ENCODE data around the gene TEX9. TPM values are rescaled to one million over a fixed set of nuclear protein-coding genes. Genes with fewer than 3 reads are reported as not detected.
"Not testable (repeated sequence)": the region's sequence is repeated elsewhere in the genome, so short reads cannot be mapped to it uniquely, and the experiment has no call there.

TEX9 gene
- total RNA-seq, 1 donor from 2014 or later: 8.8 TPM

DNA sequence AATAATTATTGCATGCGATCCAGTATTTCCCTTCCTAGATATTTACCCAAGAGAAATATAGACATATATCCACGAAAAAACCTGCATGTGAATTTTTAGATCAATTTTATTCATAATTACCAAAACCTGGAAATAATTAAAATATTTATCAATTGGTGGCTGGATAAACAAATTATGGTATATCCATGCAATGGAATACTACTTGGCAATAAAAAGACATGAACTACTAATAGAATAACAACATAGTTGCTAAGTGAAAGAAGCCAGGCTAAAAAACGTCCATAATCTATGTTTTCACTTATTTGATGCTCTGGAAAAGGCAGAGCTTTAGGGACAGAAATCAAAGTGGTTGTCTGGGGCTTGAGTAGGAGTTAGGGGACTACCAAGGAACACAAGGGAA lies 20.7 kb downstream of the TEX9 start:
- no peak for DNase-seq (ENCODE audit: low read depth)
- Histone ChIP-seq H3K36me3 (ENCODE audit: control insufficient read depth, insufficient read depth, low read length) (no peaks in the 10 kb centered on the region), H3K4me3 (ENCODE audit: low read depth, low read length) (no peak overlapping the region), H3K27me3 (ENCODE audit: control insufficient read depth, insufficient read depth, low read length) (no peaks in the 10 kb centered on the region)
- TF ChIP-seq, protein P1, sequence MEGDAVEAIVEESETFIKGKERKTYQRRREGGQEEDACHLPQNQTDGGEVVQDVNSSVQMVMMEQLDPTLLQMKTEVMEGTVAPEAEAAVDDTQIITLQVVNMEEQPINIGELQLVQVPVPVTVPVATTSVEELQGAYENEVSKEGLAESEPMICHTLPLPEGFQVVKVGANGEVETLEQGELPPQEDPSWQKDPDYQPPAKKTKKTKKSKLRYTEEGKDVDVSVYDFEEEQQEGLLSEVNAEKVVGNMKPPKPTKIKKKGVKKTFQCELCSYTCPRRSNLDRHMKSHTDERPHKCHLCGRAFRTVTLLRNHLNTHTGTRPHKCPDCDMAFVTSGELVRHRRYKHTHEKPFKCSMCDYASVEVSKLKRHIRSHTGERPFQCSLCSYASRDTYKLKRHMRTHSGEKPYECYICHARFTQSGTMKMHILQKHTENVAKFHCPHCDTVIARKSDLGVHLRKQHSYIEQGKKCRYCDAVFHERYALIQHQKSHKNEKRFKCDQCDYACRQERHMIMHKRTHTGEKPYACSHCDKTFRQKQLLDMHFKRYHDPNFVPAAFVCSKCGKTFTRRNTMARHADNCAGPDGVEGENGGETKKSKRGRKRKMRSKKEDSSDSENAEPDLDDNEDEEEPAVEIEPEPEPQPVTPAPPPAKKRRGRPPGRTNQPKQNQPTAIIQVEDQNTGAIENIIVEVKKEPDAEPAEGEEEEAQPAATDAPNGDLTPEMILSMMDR (IDR thresholded peaks at IDR 0.05; ENCODE audit: insufficient read depth, low read length, poor library complexity, severe bottlenecking): no peak

DNA sequence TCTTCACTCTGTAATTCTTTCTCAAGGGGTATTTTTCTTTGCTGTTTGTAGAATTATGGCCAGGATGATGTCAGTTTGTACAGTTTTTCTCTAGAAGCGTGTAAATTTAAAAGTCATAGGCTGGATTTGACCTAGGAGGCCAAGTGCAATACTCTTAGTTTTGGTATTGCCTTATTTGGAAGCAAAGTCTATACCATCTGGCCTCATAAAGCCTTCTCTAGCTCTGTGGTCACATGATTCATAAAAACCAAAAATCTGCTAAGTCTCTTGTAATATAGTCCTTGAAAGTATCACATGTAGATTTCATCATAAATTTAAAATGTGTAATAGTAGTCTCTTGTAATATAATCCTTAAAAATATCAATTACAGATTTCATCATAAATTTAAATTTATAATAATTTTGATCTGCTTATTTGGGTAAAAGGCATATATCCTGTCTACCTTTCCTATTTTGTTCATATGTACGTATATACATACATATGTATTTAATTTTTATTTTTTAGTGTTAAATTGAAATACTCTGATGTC lies 25.6 kb downstream of the TEX9 start:
- no peak for DNase-seq (ENCODE audit: low read depth)
- TF ChIP-seq, protein P1 (IDR thresholded peaks at IDR 0.05; ENCODE audit: insufficient read depth, low read length, poor library complexity, severe bottlenecking): no peak
- no peak overlapping the region for H3K4me3 ChIP-seq (ENCODE audit: low read depth, low read length)
- no peaks in the 10 kb centered on the region for H3K36me3 ChIP-seq (ENCODE audit: control insufficient read depth, insufficient read depth, low read length)
- no peaks in the 10 kb centered on the region for H3K27me3 ChIP-seq (ENCODE audit: control insufficient read depth, insufficient read depth, low read length)

DNA sequence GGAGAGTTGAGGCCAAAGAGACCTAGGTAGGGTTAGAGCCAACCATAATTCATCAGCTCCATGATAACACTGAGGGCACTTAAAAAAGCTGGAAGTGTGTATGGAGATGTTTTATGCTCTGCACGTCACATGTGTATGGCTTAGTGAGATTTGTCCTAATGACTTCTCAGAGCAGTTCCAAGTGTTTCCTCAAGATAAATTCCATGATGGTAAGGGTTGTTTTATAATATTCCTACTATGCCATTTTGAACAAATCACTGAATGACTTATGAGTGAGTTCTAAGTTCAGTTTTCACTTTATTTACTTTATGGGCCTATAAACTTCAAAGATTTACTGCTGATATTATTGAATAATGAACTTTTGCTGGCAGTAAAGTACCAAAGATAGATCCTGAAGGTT lies 28.1 kb downstream of the TEX9 start:
- no peak for DNase-seq (ENCODE audit: low read depth)
- H3K36me3 ChIP-seq (ENCODE audit: control insufficient read depth, insufficient read depth, low read length): no peaks in the 10 kb centered on the region
- no peaks in the 10 kb centered on the region for H3K27me3 ChIP-seq (ENCODE audit: control insufficient read depth, insufficient read depth, low read length)
- H3K4me3 ChIP-seq (ENCODE audit: low read depth, low read length): no peak overlapping the region
- TF ChIP-seq, protein P1 (IDR thresholded peaks at IDR 0.05; ENCODE audit: insufficient read depth, low read length, poor library complexity, severe bottlenecking): no peak

DNA sequence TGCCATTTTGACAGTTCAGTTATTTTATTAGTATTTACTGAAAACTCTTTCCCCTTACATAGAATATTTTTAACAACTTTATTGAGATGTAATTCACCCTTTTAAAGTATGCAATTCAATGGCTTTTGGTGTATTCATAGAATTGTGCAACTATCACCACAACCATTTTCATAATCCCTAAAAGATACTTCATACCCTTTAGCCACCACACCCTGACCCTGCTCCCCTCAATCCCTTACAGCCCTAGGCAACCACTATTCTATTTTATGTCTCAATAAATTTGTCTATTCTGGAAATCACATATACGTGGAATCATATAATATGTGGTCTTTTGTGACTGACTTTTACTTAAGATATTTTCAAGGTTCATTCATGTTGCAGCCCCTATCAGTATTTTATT lies 29.7 kb downstream of the TEX9 start:
- H3K27me3 ChIP-seq (ENCODE audit: control insufficient read depth, insufficient read depth, low read length): no peaks in the 10 kb centered on the region
- no peak overlapping the region for H3K4me3 ChIP-seq (ENCODE audit: low read depth, low read length)
- H3K36me3 ChIP-seq (ENCODE audit: control insufficient read depth, insufficient read depth, low read length): no peaks in the 10 kb centered on the region
- no peak for DNase-seq (ENCODE audit: low read depth)
- TF ChIP-seq, protein P1 (IDR thresholded peaks at IDR 0.05; ENCODE audit: insufficient read depth, low read length, poor library complexity, severe bottlenecking): no peak

DNA sequence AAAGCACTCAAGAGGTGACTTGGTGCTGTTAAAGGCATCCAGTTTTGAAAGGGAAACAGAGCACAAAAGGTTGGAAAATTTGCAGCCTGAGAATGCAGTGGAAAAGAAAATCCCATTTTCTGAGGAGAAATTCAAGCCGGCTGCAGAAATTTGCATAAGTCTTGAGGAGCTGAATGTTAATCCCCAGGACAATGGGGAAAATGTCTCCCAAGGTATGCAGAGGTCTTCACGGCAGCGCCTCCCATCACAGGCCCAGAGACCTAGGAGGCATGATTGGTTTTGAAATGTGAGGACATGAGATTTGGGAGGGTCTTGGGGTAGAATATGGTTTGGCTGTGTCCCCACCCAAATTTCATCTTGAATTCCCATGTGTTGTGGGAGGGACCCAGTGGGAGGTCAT lies 32.1 kb downstream of the TEX9 start:
- not testable (repeated sequence) for H3K27me3 ChIP-seq (ENCODE audit: control insufficient read depth, insufficient read depth, low read length); H3K4me3 ChIP-seq (ENCODE audit: low read depth, low read length); H3K36me3 ChIP-seq (ENCODE audit: control insufficient read depth, insufficient read depth, low read length); DNase-seq (ENCODE audit: low read depth)

DNA sequence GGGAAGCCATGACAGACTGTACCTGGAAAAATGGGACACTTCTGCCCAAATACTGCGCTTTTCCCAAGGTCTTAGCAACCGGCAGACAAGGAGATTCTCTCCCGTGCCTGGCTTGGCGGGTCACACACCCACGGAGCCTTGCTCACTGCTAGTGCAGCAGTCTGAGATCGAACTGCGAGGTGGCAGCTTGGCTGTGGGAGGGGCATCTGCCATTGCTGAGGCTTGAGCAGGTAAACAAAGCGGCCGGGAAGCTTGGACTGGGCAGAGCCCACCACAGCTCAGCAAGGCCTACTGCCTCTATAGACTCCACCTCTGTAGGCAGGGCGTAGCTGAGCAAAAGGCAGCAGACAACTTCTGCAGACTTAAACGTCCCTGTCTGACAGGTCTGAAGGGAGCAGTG lies 34.0 kb downstream of the TEX9 start:
- DNase-seq (ENCODE audit: low read depth); H3K4me3 ChIP-seq (ENCODE audit: low read depth, low read length); H3K27me3 ChIP-seq (ENCODE audit: control insufficient read depth, insufficient read depth, low read length); H3K36me3 ChIP-seq (ENCODE audit: control insufficient read depth, insufficient read depth, low read length): not testable (repeated sequence)

DNA sequence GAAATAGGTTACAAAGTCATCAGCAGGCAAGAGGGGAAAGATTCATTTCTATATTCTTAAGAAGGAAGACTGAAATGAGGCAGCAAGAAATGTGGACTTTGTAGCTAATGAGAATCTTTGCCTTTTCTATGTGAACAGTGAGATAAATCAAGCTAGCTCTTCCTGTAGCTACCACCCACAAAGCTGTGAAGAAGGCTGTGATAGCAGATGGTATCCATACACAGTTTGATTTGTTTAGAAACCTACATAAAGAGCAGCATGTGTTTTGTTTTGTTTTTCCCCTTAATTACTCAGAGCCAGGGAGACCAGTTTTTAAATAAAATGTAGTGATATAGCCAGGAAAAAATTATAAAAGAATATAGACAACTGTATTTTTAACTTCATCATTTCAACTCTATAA lies 45.5 kb downstream of the TEX9 start:
- Histone ChIP-seq H3K27me3 (ENCODE audit: control insufficient read depth, insufficient read depth, low read length) (no peaks in the 10 kb centered on the region), H3K4me3 (ENCODE audit: low read depth, low read length) (no peak overlapping the region), H3K36me3 (ENCODE audit: control insufficient read depth, insufficient read depth, low read length) (no peaks in the 10 kb centered on the region)
- DNase-seq (ENCODE audit: low read depth): no peak
- TF ChIP-seq, protein P1 (IDR thresholded peaks at IDR 0.05; ENCODE audit: insufficient read depth, low read length, poor library complexity, severe bottlenecking): no peak
